OCI-LY3 (cell line): ENCODE data around the gene PARVA.
"Not testable (repeated sequence)": the region's sequence is repeated elsewhere in the genome, so short reads cannot be mapped to it uniquely, and the experiment has no call there.

Experiments used
- CTCF ChIP-seq: fragments of 200-600, 300-600 bp; sonication (generic); IDR thresholded peaks from 2 replicates; pipeline ENCODE4 v1.5.1; 2014; ENCODE audit warnings: antibody characterized with exemption, low read length, low read depth
- EZH2phosphoT487 ChIP-seq: fragments of 200-600 bp; shearing (Covaris generic); IDR thresholded peaks from 2 replicates; pipeline ENCODE4 v1.6.1; 2018; ENCODE audit warnings: antibody characterized with exemption, mixed run types, low read depth

- TF ChIP-seq CTCF, EZH2phosphoT487: not testable (repeated sequence)
Observed at GRCh38 chr11:12365965-12366575, 11.3 kb upstream of the PARVA start.
